NCI-H510A treated with DMSO at 0.1 percent for 48 hours (cell line): ENCODE measurements around the gene SPSB1.
A peak's percentile ranks its signal among the peaks of the same experiment; 100 is the strongest.

Experiments used
- DNase-seq: peaks from one replicate; lab custom pipeline; 2025; lab: John Stamatoyannopoulos, UW

Gene SPSB1

GRCh38 chr1:9391620-9392019 is 98.9 kb downstream of the SPSB1 start:
- DNase-seq, result no peak

- no peak for DNase-seq
Observed at GRCh38 chr1:9394010-9394409, 101.3 kb downstream of the SPSB1 start.

- DNase-seq, result no peak
Observed at GRCh38 chr1:9395018-9395417, 102.3 kb downstream of the SPSB1 start.

- no peak for DNase-seq
Observed at GRCh38 chr1:9397047-9397446, 104.4 kb downstream of the SPSB1 start.

GRCh38 chr1:9397997-9398526 is 105.4 kb downstream of the SPSB1 start:
- DNase-seq, result no peak

GRCh38 chr1:9399510-9400424 is 107.1 kb downstream of the SPSB1 start:
- peak; percentile 99 for DNase-seq

- DNase-seq, result peak; percentile 85
Observed at GRCh38 chr1:9400425-9401079, 107.9 kb downstream of the SPSB1 start.

GRCh38 chr1:9401080-9401453 is 108.4 kb downstream of the SPSB1 start:
- no peak for DNase-seq

- no peak for DNase-seq
Observed at GRCh38 chr1:9402256-9402616, 109.5 kb downstream of the SPSB1 start.

- DNase-seq, result no peak
Observed at GRCh38 chr1:9402717-9403225, 110.1 kb downstream of the SPSB1 start.

GRCh38 chr1:9404117-9404914 is 111.6 kb downstream of the SPSB1 start:
- DNase-seq, result no peak

- DNase-seq, result peak; percentile 99
Observed at GRCh38 chr1:9406111-9406510, 113.4 kb downstream of the SPSB1 start.

- peak; percentile 62 for DNase-seq
Observed at GRCh38 chr1:9410737-9411297, 118.1 kb downstream of the SPSB1 start.

GRCh38 chr1:9413071-9413876 is 120.6 kb downstream of the SPSB1 start:
- peak; percentile 75 for DNase-seq

GRCh38 chr1:9413877-9414213 is 121.2 kb downstream of the SPSB1 start:
- no peak for DNase-seq

GRCh38 chr1:9416506-9416905 is 123.8 kb downstream of the SPSB1 start:
- DNase-seq, result no peak

GRCh38 chr1:9416918-9417500 is 124.3 kb downstream of the SPSB1 start:
- no peak for DNase-seq

GRCh38 chr1:9417695-9418094 is 125.0 kb downstream of the SPSB1 start:
- no peak for DNase-seq

GRCh38 chr1:9418851-9419250 is 126.2 kb downstream of the SPSB1 start:
- DNase-seq, result no peak
